Mammary epithelial cell (primary cell): Measurements from ENCODE around the gene UBD.

Experiments
- CTCF ChIP-seq, 2 donors: IDR thresholded peaks in 1 of 2; conservative IDR thresholded peaks in 1 of 2; 2 replicates each; pipeline ENCODE4 v1.5.1; 2011 to 2012; ENCODE audit warnings: inconsistent platforms in 2 of 2, low read length in 2 of 2, mild to moderate bottlenecking in 2 of 2, control low read depth in 1 of 2, low read depth in 1 of 2; ENCODE audit not compliant: insufficient read depth in 1 of 2; ENCODE audit errors: extremely low read depth in 1 of 2
- EZH2 ChIP-seq: IDR thresholded peaks from 2 replicates; pipeline ENCODE4 v1.6.1; 2012; ENCODE audit warnings: low read length, inconsistent platforms, borderline replicate concordance

DNA sequence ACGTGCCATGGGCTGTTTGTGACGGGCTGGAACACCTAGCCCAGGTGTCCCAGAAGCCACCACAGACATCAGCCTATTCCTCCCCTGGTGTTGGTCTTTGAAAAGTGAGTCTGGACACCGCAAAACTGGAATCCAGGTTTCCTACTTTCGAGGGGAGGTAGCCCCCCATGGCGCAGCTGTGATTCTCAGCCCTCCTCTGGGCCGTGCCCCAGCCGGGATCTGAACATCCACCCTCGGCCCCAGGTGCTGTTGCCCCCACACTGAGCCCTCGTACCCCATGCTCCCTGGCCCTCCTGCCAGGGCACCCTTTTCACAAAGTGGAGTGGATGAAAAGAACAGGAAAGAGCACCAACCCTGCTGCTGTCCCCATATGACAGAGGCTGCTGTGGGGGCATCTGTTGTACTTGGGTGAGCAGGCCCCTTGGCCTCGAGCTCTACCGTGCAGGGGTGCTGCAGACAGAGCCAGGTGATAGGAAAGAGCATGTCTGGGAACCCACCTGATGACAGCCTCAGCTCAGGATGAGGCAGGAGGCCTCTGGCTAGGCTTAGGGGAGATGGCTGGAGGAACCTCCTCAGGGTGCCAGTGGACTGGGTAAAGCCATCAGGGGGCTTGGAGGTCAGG, 53.0 kb downstream of the UBD start:
- TF ChIP-seq EZH2, result no peak
- no peak for TF ChIP-seq CTCF (conservative IDR thresholded peaks at IDR 0.05 in 1 of 2, IDR thresholded peaks at IDR 0.05 in 1 of 2; ENCODE audit: extremely low read depth in 1 of 2, insufficient read depth in 1 of 2, low read depth in 1 of 2, low read length in 2 of 2)
